Epidermal melanocyte (primary cell): ENCODE data around the gene AP5S1.

Experiments
- DNase-seq: peaks from one replicate; pipeline ENCODE4 v3.0.0; 2011; ENCODE audit warnings: low spot score; ENCODE audit not compliant: insufficient read length

The AP5S1 gene

DNA sequence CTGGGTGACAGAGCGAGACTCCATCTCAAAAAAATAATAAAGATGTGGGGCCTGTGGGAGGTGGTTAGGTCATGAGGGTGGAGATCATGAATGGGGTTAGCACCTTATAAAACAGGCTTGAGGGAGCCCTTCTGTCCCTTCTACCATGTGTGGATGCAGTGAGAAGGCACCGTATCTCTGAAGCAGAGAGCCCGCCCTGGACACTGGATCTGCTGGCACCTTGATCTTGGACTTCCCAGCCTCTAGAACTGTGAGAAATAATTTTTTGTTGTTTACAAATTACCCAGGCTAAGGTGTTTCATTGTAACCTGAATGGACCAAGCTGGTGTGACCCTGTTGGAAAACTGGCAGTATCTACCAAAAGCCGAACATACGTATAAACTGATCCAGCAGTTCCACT, 53.2 kb downstream of the AP5S1 start:
- no peak for DNase-seq

DNA sequence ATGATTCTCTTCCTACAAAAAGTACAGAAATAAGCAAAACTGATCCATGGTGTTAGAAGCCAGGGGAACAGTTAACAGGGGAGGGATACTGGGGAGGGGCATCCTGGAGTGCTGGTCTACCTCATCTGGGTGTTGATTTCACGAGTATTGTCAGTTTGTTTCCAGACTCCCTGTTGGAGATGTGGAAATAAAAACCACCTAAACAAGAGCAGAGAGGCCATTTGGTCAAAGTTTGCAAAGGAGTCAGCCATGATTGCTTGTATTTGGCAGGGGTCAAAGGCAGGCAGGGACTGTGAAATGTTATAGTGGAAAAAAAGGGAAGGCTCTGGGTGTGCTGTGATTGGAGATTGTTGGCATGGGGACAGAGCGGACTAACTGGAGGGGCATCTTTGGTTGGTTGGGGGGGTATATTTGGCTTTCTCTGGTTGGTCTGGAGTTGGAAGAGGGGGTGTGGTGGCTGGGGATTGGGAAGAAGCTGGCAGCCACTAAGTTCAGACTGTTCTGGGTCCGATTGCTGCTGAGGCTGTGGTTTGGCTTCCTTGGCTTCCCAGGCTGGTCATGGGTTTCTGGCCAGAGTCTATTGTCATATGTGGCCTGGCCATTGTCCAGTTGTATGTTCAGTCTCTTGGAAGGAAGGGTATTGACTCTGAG, 54.0 kb downstream of the AP5S1 start:
- no peak for DNase-seq

DNA sequence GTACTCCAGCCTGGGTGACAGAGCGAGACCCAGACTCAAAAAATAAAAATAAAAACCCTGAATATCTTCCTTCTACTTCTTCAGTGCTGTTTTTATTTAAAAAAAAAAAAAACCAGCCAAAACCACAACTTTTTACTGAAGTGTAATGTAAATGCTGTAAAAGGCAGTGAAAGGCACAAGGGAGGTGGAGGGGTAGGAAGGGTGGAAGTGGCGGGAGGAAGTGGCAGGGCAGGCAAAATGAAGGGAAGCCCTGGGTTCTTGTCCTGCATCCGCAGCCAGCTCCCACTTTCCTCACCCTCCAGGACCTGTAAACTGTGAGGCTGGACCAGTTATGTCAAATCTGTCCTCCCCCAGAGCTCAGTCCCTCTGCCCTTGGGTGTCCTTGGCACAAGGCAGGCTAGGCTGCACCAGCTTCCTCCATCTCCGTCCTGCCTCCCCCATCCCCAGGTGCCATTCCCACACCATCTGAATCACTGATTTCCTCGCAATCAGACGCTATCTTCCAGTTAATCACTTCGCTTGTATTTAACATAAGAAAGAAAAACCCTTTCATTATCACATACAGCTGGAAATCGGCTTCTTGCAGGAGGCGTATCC, 55.1 kb downstream of the AP5S1 start:
- DNase-seq = no peak

DNA sequence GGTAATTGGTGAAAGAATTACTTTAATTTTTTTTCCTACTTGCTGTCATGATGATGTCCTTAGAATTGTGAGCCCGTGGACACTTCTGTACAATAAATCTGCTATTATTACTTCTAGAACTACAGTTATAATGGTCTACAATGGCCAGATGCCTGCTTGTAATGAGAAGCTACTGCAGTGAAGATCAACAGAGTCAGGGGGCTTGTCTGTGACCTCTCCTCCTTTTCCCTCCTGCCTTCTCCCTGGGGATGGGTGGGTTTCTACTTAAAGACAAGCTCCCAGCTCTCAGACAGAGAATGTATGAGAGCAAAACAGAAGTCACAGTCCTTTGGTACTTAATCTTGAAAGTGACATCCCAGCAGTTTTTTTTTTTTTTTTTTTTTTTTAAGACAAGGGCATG, 55.7 kb downstream of the AP5S1 start:
- DNase-seq = no peak

DNA sequence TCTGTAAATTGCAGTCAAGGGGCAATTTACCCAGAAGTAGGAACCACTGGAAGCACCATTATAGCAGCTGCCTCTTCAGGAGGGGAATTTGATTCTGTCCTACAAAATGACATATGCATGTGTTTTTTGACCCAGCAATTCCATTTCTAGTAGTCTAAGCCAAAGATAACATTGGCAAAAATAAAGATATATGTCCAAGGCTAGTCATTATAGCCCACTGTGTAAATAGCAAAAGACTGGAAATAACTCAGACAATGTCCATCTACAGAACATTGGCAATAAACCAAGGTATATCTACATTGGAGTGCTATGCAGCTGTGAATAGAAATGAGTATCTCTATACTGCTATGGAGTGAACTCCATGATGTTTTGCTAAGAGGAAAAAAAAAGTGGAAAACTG, 56.3 kb downstream of the AP5S1 start:
- no peak for DNase-seq
